ENCODE results near the gene SAMD8. TPM values are rescaled to one million over a fixed set of nuclear protein-coding genes. Genes with fewer than 3 reads are reported as not detected.
A peak's percentile ranks its signal among the peaks of the same experiment; 100 is the strongest.
"Not testable (repeated sequence)": the region's sequence is repeated elsewhere in the genome, so short reads cannot be mapped to it uniquely, and the experiment has no call there.

The SAMD8 gene
- total and polyA plus RNA-seq, 10 of the 15 experiments (the other 5 are each of a cell fraction or from before 2014, with no cell fraction given), result 2.8 to 26.0 (median 9.3) TPM

- peaks cover 4% of the 10 kb centered on the region for H3K4me1 ChIP-seq (ENCODE audit: control insufficient read depth, insufficient read depth, low read length)
- in situ Hi-C loops (cut with MboI), result no loop called here
- RAD21 ChIA-PET (ENCODE audit: unreplicated experiment), result no interaction called here
- TF ChIP-seq SMC3 (IDR thresholded peaks at IDR 0.05; ENCODE audit: borderline replicate concordance, low read length), result no peak
- FAIRE-seq, result no peak
- intact Hi-C loops (cut with micrococcal nuclease; ENCODE audit: unreplicated experiment), result no loop called here
- no peak overlapping the region for H3K4me3 ChIP-seq
- WGBS (ENCODE audit: insufficient coverage, insufficient replicate concordance, low lambda C conversion rate, missing lambda C conversion rate), result 47% methylated on average over 2 of the region's 2 CpGs
- no peak overlapping the region for H3K27ac ChIP-seq (ENCODE audit: control insufficient read depth, insufficient read depth)
- no peaks in the 10 kb centered on the region for H3K9me3 ChIP-seq (replicated peaks; ENCODE audit: control insufficient read depth, insufficient read depth, low read length)
- SMC1A ChIA-PET (ENCODE audit: uncharacterized antibody, unreplicated experiment), result interaction anchor here (3.5 kb wide), 1 partner anchor 14 kb away, joined by 17 read pairs; no protein-coding TSS in a partner anchor
- H3K36me3 ChIP-seq (ENCODE audit: control insufficient read depth in 2 of 2, insufficient read depth in 2 of 2, low read length in 1 of 2), result peaks cover 0 to 12% of the 10 kb centered on the region in 2 experiments
- BruUV-seq (replicated peaks), result no TSS peak
- no peak for DNase-seq (ENCODE audit: low read depth, low spot score)
- POLR2A ChIA-PET, result interaction anchor here (0.7 kb wide), 1 partner anchor 1188 kb away, joined by 3 read pairs; no protein-coding TSS in a partner anchor
- CTCF ChIA-PET, result no interaction called here
- no peak overlapping the region for H2AFZ ChIP-seq (ENCODE audit: control insufficient read depth, low read depth, low read length)
- H4K20me1 ChIP-seq (ENCODE audit: control insufficient read depth, insufficient read depth), result no peaks in the 10 kb centered on the region
- no peak overlapping the region for H3K9ac ChIP-seq (ENCODE audit: control insufficient read depth, insufficient read depth, low read length)
- no peak for ATAC-seq
- H3K79me2 ChIP-seq (ENCODE audit: control insufficient read depth, insufficient read depth, low read length), result peaks cover 36% of the 10 kb centered on the region
- H3K27me3 ChIP-seq (replicated peaks in 1 of 2; ENCODE audit: control insufficient read depth in 2 of 2, insufficient read depth in 2 of 2, low read length in 1 of 2), result no peaks in the 10 kb centered on the region
- no peak overlapping the region for H3K4me2 ChIP-seq (ENCODE audit: control insufficient read depth, insufficient read depth)
Observed at GRCh38 chr10:75127471-75127870, 16.0 kb downstream of the SAMD8 start.

- POLR2A ChIA-PET, result interaction anchor here (0.6 to 2.1 kb wide), 3 partner anchors 18 to 28 kb away, joined by 3 to 10 read pairs (median 4); partner anchors contain the start of gene SAMD8
- intact Hi-C loops (cut with micrococcal nuclease; ENCODE audit: unreplicated experiment), result not testable (repeated sequence)
- CTCF ChIA-PET, result interaction anchor here (0.7 to 2.3 kb wide), 6 partner anchors 14 to 902 kb away, joined by 3 to 8 read pairs (median 4); no protein-coding TSS in a partner anchor
Observed at GRCh38 chr10:75128985-75129384, 17.5 kb downstream of the SAMD8 start.

More at GRCh38 chr10:75128985-75129384, 17.5 kb downstream of the SAMD8 start:
- BruUV-seq (replicated peaks); H3K27me3 ChIP-seq (replicated peaks in 1 of 2; ENCODE audit: control insufficient read depth in 2 of 2, insufficient read depth in 2 of 2, low read length in 1 of 2); H3K9ac ChIP-seq (ENCODE audit: control insufficient read depth, insufficient read depth, low read length); H3K36me3 ChIP-seq (ENCODE audit: control insufficient read depth in 2 of 2, insufficient read depth in 2 of 2, low read length in 1 of 2); in situ Hi-C loops (cut with MboI); H3K27ac ChIP-seq (ENCODE audit: control insufficient read depth, insufficient read depth); FAIRE-seq; H3K4me1 ChIP-seq (ENCODE audit: control insufficient read depth, insufficient read depth, low read length); H2AFZ ChIP-seq (ENCODE audit: control insufficient read depth, low read depth, low read length); H3K4me3 ChIP-seq; DNase-seq (ENCODE audit: low read depth, low spot score); H4K20me1 ChIP-seq (ENCODE audit: control insufficient read depth, insufficient read depth); H3K4me2 ChIP-seq (ENCODE audit: control insufficient read depth, insufficient read depth); H3K9me3 ChIP-seq (replicated peaks; ENCODE audit: control insufficient read depth, insufficient read depth, low read length): not testable (repeated sequence)
- ChIA-PET SMC1A (ENCODE audit: uncharacterized antibody, unreplicated experiment) (interaction anchor here (0.9 to 3.5 kb wide), 7 partner anchors 8 to 663 kb away, joined by 3 to 17 read pairs (median 3); no protein-coding TSS in a partner anchor), RAD21 (ENCODE audit: unreplicated experiment) (interaction anchor here (0.6 to 1.2 kb wide), 6 partner anchors 15 to 102 kb away, joined by 3 to 5 read pairs (median 4); partner anchors contain the start of genes SAMD8 and VDAC2)
- TF ChIP-seq RELB (IDR thresholded peaks at IDR 0.05; ENCODE audit: low read depth) (0 out of 2 replicates have a peak, but pooled peaks have one; percentile 24), ZNF384 (IDR thresholded peaks at IDR 0.05; ENCODE audit: borderline replicate concordance, low read depth, low read length) (peak; percentile 61)
- peaks cover 35% of the 10 kb centered on the region for H3K79me2 ChIP-seq (ENCODE audit: control insufficient read depth, insufficient read depth, low read length)
- 50% methylated on average over 1 of the region's 1 CpG for WGBS (ENCODE audit: insufficient coverage, insufficient replicate concordance, low lambda C conversion rate, missing lambda C conversion rate)
- ATAC-seq, result peak; percentile 80

Measured in GM12878 (cell line).